ENCODE data around the gene DYRK1A.
"Not testable (repeated sequence)": the region's sequence is repeated elsewhere in the genome, so short reads cannot be mapped to it uniquely, and the experiment has no call there.

The DYRK1A gene

DNA sequence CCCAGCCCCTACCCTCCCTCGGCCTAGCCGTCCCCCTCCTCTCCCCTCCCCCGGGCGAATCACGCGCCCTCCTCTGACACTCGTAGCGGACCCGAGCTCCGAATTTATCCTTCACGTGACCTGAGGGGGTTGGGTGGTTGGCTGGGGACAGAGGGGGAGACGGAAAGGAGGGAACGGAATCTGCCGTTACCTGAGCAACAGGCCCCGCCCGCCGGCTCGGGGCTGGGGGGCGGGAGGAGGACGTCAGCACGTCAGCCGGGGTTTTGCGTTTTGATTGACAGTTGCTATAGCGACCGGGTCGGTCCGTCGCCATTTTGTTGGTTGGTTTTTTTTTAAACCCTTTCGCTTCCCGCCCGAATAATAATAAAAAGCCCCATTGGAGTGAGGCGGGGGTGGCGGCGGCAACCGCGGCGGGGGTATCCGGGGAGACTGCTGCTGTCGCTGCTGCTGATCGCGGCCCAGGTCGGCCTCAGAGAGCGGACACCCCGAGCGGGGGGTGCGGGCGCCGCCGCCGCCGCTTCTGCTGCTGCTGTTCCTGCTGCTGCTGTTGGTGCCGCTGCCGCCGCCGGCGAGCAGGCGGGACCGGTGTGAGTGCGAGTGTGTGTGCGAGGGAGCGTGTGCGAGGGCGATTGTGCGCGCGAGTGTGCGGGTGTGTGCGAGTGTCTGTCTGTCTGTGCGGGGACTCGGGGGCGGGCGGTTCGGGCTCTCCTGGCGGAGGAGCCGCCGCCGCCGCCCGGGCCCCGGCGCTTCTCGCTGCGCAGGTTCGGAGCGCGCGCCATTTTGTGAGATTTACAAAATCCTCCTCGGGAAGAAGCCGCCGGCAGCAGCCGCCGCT, at the start of gene DYRK1A:
TSS of gene DYRK1A (plus strand) at position 292 of the 835 bp plus-strand sequence. CDS start 53,602 bp downstream, outside the sequence.
- H3K4me1 ChIP-seq (ENCODE audit: control insufficient read depth, insufficient read depth, low read length), result peaks cover 18% of the 10 kb centered on the region
- no peaks in the 10 kb centered on the region for H3K27me3 ChIP-seq (ENCODE audit: control insufficient read depth, insufficient read depth, low read length)
- no peaks in the 10 kb centered on the region for H3K9me3 ChIP-seq (ENCODE audit: control insufficient read depth, insufficient read depth, low read length)
- H3K36me3 ChIP-seq (ENCODE audit: control insufficient read depth, insufficient read depth, low read length), result peaks cover 3% of the 10 kb centered on the region
- peak within 1 kb of the TSS; percentile 96 for H3K9ac ChIP-seq (ENCODE audit: low read depth, low read length)
- H3K4me3 ChIP-seq (ENCODE audit: low read depth, low read length), result peak within 1 kb of the TSS; percentile 97

DNA sequence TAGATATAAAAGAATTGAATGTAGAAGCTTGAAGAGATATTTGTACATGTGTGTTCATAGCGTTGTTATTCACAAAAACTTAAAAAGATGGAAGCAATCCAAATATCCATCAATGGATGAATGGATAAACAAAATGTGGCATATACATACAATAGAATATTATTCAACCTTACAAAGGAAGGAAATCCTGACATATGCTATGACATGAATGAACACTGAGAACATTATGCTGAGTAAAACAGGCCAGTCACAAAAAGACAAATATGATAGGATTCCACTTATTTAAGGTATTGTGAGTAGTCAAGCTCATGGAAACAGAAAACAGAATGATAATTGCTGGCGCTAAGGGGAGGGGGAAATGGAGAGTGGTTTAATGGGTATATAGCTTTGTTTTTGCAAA, 47.0 kb upstream of the DYRK1A start:
- Histone ChIP-seq H3K9ac (ENCODE audit: low read depth, low read length) (no peak overlapping the region), H3K4me3 (ENCODE audit: low read depth, low read length) (no peak overlapping the region), H3K27me3 (ENCODE audit: control insufficient read depth, insufficient read depth, low read length) (no peaks in the 10 kb centered on the region), H3K36me3 (ENCODE audit: control insufficient read depth, insufficient read depth, low read length) (no peaks in the 10 kb centered on the region), H3K4me1 (ENCODE audit: control insufficient read depth, insufficient read depth, low read length) (no peaks in the 10 kb centered on the region), H3K9me3 (ENCODE audit: control insufficient read depth, insufficient read depth, low read length) (no peaks in the 10 kb centered on the region)

DNA sequence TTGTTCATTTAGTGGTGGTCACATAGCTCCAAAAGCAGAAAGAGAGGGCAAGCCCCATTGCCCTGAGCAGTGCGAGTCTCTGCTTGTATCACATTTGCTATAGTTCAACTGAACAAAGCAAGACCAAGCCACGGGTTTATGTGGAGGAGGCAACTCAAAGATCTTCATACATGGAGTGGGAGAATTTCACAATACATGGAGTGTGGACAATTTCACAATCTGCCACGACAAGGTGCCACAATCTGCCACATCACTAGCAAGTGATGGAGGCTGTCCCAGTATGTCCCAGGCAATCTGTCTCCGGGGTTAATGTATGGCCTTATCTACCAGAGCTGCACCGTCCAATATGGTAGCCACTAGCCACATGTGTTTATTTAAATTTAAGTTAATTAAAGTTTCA, 44.5 kb upstream of the DYRK1A start:
- Histone ChIP-seq H3K9me3 (ENCODE audit: control insufficient read depth, insufficient read depth, low read length) (no peaks in the 10 kb centered on the region), H3K36me3 (ENCODE audit: control insufficient read depth, insufficient read depth, low read length) (no peaks in the 10 kb centered on the region), H3K4me1 (ENCODE audit: control insufficient read depth, insufficient read depth, low read length) (no peaks in the 10 kb centered on the region), H3K4me3 (ENCODE audit: low read depth, low read length) (no peak overlapping the region), H3K27me3 (ENCODE audit: control insufficient read depth, insufficient read depth, low read length) (no peaks in the 10 kb centered on the region), H3K9ac (ENCODE audit: low read depth, low read length) (no peak overlapping the region)

GRCh38 chr21:37324558-37324957, 42.0 kb upstream of the DYRK1A start:
- Histone ChIP-seq H3K4me1 (ENCODE audit: control insufficient read depth, insufficient read depth, low read length) (no peaks in the 10 kb centered on the region), H3K9me3 (ENCODE audit: control insufficient read depth, insufficient read depth, low read length) (no peaks in the 10 kb centered on the region), H3K9ac (ENCODE audit: low read depth, low read length) (no peak overlapping the region), H3K36me3 (ENCODE audit: control insufficient read depth, insufficient read depth, low read length) (no peaks in the 10 kb centered on the region), H3K27me3 (ENCODE audit: control insufficient read depth, insufficient read depth, low read length) (no peaks in the 10 kb centered on the region), H3K4me3 (ENCODE audit: low read depth, low read length) (no peak overlapping the region)

- not testable (repeated sequence) for H3K4me1 ChIP-seq (ENCODE audit: control insufficient read depth, insufficient read depth, low read length); H3K27me3 ChIP-seq (ENCODE audit: control insufficient read depth, insufficient read depth, low read length); H3K4me3 ChIP-seq (ENCODE audit: low read depth, low read length); H3K36me3 ChIP-seq (ENCODE audit: control insufficient read depth, insufficient read depth, low read length); H3K9ac ChIP-seq (ENCODE audit: low read depth, low read length); H3K9me3 ChIP-seq (ENCODE audit: control insufficient read depth, insufficient read depth, low read length)
Observed at GRCh38 chr21:37328147-37328546, 38.4 kb upstream of the DYRK1A start.

- no peaks in the 10 kb centered on the region for H3K9me3 ChIP-seq (ENCODE audit: control insufficient read depth, insufficient read depth, low read length)
- H3K4me1 ChIP-seq (ENCODE audit: control insufficient read depth, insufficient read depth, low read length), result no peaks in the 10 kb centered on the region
- no peaks in the 10 kb centered on the region for H3K36me3 ChIP-seq (ENCODE audit: control insufficient read depth, insufficient read depth, low read length)
- H3K4me3 ChIP-seq (ENCODE audit: low read depth, low read length), result no peak overlapping the region
- no peaks in the 10 kb centered on the region for H3K27me3 ChIP-seq (ENCODE audit: control insufficient read depth, insufficient read depth, low read length)
- no peak overlapping the region for H3K9ac ChIP-seq (ENCODE audit: low read depth, low read length)
Observed at GRCh38 chr21:37331411-37331810, 35.2 kb upstream of the DYRK1A start.

GRCh38 chr21:37335053-37335452, 31.5 kb upstream of the DYRK1A start:
- Histone ChIP-seq H3K9me3 (ENCODE audit: control insufficient read depth, insufficient read depth, low read length) (no peaks in the 10 kb centered on the region), H3K9ac (ENCODE audit: low read depth, low read length) (no peak overlapping the region), H3K36me3 (ENCODE audit: control insufficient read depth, insufficient read depth, low read length) (no peaks in the 10 kb centered on the region), H3K27me3 (ENCODE audit: control insufficient read depth, insufficient read depth, low read length) (no peaks in the 10 kb centered on the region), H3K4me3 (ENCODE audit: low read depth, low read length) (no peak overlapping the region), H3K4me1 (ENCODE audit: control insufficient read depth, insufficient read depth, low read length) (peaks cover 3% of the 10 kb centered on the region)

- H3K9ac ChIP-seq (ENCODE audit: low read depth, low read length), result no peak overlapping the region
- no peaks in the 10 kb centered on the region for H3K36me3 ChIP-seq (ENCODE audit: control insufficient read depth, insufficient read depth, low read length)
- H3K4me1 ChIP-seq (ENCODE audit: control insufficient read depth, insufficient read depth, low read length), result peaks cover 3% of the 10 kb centered on the region
- no peak overlapping the region for H3K4me3 ChIP-seq (ENCODE audit: low read depth, low read length)
- no peaks in the 10 kb centered on the region for H3K9me3 ChIP-seq (ENCODE audit: control insufficient read depth, insufficient read depth, low read length)
- H3K27me3 ChIP-seq (ENCODE audit: control insufficient read depth, insufficient read depth, low read length), result no peaks in the 10 kb centered on the region
Observed at GRCh38 chr21:37337179-37337578, 29.4 kb upstream of the DYRK1A start.

DNA sequence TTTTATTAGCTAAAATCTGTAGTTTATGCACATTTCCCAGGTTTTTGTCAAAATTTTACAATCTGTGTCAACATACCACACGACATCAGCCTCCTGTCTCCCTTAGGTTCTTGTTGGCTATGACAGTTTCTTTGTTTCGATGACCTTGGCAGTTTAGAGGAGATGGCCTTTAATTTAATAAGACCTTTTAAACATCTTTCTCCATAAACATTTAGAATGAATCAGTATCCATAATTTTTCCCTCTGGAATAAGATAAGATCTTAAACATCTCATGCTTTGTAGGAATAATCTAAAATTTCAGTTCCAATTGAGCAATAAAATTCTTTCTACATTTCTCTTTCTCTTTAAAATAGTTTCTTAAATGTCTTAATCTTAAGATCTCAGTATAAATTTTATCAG, 28.7 kb upstream of the DYRK1A start:
- H3K4me3 ChIP-seq (ENCODE audit: low read depth, low read length), result no peak overlapping the region
- no peak overlapping the region for H3K9ac ChIP-seq (ENCODE audit: low read depth, low read length)
- no peaks in the 10 kb centered on the region for H3K27me3 ChIP-seq (ENCODE audit: control insufficient read depth, insufficient read depth, low read length)
- no peaks in the 10 kb centered on the region for H3K9me3 ChIP-seq (ENCODE audit: control insufficient read depth, insufficient read depth, low read length)
- H3K4me1 ChIP-seq (ENCODE audit: control insufficient read depth, insufficient read depth, low read length), result peaks cover 3% of the 10 kb centered on the region
- H3K36me3 ChIP-seq (ENCODE audit: control insufficient read depth, insufficient read depth, low read length), result no peaks in the 10 kb centered on the region

DNA sequence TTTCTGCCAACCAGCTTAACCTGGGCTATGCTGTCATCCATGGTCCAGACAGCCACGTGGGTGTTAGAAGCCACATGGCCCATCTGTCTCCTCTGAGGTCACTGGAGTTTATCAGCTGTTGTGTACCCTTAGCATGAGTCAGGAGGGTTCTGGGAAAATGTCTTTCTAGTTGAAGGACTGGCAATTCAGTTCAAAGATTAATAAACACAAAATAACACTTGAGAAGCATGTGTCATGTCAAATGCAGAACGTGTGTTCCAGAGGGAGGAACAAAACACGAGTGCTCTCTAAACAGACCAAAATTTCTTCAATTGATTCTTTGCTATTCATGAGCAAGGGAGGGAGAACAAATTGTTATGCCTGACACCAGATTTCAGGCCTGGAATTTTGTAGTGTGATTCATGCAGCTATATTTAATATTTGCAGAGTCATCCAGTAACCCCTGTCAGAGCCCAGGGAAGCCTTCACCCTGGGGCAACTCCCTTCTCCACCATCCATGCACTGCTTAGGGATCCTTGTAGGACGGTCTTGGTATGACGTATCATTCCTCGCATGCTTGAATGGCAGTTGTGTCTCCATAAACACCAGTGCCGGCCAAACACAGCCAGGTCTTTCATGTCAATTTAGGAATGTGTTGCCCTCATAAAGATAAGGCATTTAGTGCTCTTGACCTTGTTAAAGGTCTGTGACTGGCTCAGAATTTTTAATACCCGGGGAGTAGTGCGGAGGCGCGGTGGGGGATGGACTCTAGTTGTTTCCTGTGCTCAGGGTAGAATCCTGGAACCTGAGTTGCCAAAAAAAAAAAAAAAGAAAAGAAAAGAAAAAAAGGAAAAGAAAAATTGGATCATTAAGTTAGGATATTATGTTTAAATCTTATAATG, 27.7 kb upstream of the DYRK1A start:
- Histone ChIP-seq H3K4me1 (ENCODE audit: control insufficient read depth, insufficient read depth, low read length) (peaks cover 3% of the 10 kb centered on the region), H3K9ac (ENCODE audit: low read depth, low read length) (no peak overlapping the region), H3K27me3 (ENCODE audit: control insufficient read depth, insufficient read depth, low read length) (no peaks in the 10 kb centered on the region), H3K4me3 (ENCODE audit: low read depth, low read length) (no peak overlapping the region), H3K36me3 (ENCODE audit: control insufficient read depth, insufficient read depth, low read length) (no peaks in the 10 kb centered on the region), H3K9me3 (ENCODE audit: control insufficient read depth, insufficient read depth, low read length) (no peaks in the 10 kb centered on the region)

DNA sequence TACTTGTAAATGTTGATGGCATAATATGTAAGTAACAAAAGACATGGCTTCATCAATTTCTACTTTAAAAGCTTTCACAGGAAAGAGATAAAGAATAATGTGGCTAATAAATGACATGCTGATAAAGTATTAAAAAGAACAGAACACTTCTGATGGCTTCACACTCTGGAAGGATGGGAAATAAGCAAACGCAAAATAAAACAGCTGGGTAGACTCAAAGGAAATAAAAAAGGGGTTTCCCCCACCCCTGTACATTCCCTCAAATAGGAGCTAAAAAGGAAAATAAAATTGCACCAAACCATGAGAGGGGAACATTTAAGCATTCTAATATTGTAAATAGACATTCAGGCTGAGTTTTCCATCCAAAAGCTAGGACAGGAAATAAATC, 27.0 kb upstream of the DYRK1A start:
- no peaks in the 10 kb centered on the region for H3K36me3 ChIP-seq (ENCODE audit: control insufficient read depth, insufficient read depth, low read length)
- no peak overlapping the region for H3K4me3 ChIP-seq (ENCODE audit: low read depth, low read length)
- no peaks in the 10 kb centered on the region for H3K9me3 ChIP-seq (ENCODE audit: control insufficient read depth, insufficient read depth, low read length)
- peaks cover 3% of the 10 kb centered on the region for H3K4me1 ChIP-seq (ENCODE audit: control insufficient read depth, insufficient read depth, low read length)
- H3K27me3 ChIP-seq (ENCODE audit: control insufficient read depth, insufficient read depth, low read length), result no peaks in the 10 kb centered on the region
- H3K9ac ChIP-seq (ENCODE audit: low read depth, low read length), result no peak overlapping the region
